ENCODE results near the gene LGI4.

- TF ChIP-seq EZH2phosphoT487 (IDR thresholded peaks at IDR 0.05; ENCODE audit: borderline replicate concordance, low read length) (no peak), CTCF (IDR thresholded peaks at IDR 0.05; ENCODE audit: low read depth, low read length, poor library complexity, severe bottlenecking) (no peak)
These were observed 7.2 kb upstream of the LGI4 start for GRCh38 chr19:35141837-35142605.

Measured in DOHH2 (cell line).